Frontal cortex (tissue), 4 donors: Measurements from ENCODE around the gene SWT1. TPM values are rescaled to one million over a fixed set of nuclear protein-coding genes. Genes with fewer than 3 reads are reported as not detected.

Experiments used
- DNase-seq, 2 donors: peaks; one replicate each; pipeline ENCODE4 v3.0.0; 2012; ENCODE audit warnings: low spot score in 2 of 2
- FAIRE-seq: peaks from 2 replicates; lab custom pipeline; 2012; peaks lifted over from hg19 to GRCh38; lab: Jason Lieb, UNC
- total RNA-seq: library from RNA; depleted of rRNA; stranded (reverse); fragments of >200 nt; gene quantifications from one replicate; pipeline ENCODE4 v1.2.3, GENCODE V29; 2014
- donor health status: control.
- donor health status: control.
- donor health status: control.

Gene SWT1, protein sequence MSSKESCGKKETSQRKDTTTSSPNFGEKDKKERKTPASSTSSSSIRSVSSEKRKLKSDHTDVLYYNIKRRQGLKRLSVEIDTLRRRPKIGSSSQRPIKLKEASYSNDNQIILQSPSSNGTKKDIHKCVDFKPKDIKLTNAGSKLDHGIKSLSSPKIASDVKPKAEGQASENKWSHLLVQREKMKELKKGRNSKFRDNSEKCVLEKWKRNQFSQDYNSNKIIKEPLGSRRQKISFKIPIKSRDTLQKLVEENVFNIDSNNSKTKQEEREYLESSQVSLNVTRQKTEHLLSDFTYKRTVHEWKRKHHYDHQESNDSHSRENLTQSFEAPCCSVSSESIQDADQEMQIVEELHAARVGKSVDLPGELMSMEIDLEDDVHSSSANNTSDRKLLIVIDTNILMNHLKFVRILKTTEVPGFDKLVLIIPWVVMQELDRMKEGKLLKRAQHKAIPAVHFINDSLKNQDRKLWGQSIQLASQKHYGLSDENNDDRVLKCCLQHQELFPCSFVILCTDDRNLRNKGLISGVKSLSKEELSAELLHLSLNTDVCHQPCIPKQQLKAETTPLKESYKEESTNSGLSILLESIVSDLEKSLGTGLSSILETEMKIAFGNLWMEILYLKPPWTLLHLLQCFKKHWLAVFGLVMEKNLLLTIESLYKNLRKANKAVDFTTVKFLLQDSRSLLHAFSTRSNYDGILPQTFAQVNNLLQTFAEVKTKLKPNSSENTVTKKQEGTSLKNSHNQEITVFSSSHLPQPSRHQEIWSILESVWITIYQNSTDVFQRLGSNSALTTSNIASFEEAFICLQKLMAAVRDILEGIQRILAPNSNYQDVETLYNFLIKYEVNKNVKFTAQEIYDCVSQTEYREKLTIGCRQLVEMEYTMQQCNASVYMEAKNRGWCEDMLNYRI
- total RNA-seq: 59.5 TPM

DNA sequence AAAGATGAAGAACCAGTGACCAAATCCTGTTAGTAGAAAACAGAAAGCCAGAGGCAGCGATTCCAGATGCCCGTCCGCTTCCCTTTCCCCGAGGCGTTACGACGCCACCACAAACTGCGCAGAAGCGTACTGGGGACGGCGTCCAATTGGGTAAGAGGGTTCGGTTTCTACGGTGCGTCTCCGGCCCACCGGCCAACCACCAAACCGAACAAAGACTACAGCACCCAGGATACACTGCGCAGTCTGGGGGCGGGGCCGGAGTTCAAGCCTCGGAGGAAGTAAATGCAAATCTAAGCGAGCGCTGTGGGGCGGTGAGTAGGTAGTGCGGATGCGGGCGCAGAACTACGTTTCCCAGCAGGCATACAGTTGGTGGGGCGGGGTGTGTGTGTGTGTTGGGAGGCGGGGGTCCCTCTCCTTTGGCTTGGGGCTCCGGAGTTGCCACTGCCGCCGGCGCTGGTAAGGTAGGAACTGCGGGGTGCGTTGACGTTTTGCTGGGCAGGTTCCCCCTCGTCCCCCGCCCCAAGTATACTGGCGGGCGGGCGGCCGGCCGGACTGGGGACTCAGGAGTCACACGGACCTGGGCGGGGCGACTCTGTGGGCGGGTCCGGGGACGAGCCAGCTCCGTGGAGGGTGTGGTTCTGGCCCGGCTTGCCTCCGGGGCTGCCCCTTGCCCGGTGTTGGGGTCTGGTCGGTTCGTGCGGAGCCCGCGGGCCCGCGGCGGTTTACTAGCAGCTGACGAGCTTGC is at the start of gene SWT1, which contains the start of gene TRMT1L:
Gene SWT1, plus strand, starts transcription at position 314 of the 745 bp plus-strand sequence. CDS start 3,675 bp downstream, outside the sequence.
Gene TRMT1L, minus strand, starts transcription at position 100 of the 745 bp plus-strand sequence. CDS start 241 bp downstream, outside the sequence.
- DNase-seq (peak; percentile 89 to 90), FAIRE-seq (peak; percentile 63)

DNA sequence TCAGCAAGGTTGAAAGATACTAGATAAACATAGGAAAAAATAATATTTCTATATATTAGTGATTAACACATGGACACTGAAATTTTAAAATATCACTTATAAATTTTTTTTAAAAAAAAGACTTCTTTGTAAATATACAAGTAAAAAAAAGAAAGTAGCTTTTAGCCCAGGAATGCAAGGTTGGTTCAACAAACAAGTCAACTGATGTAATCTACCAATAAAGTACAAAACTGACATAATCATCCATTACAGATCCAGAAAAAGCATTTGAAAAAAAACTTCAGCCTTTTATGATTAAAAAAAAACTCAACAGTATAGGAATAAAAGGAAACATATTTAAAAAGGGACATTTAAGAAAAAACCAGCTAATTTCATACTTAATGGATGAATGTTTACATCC is 48.6 kb upstream of the SWT1 start:
- DNase-seq (no peak), FAIRE-seq (peak; percentile 57)

DNA sequence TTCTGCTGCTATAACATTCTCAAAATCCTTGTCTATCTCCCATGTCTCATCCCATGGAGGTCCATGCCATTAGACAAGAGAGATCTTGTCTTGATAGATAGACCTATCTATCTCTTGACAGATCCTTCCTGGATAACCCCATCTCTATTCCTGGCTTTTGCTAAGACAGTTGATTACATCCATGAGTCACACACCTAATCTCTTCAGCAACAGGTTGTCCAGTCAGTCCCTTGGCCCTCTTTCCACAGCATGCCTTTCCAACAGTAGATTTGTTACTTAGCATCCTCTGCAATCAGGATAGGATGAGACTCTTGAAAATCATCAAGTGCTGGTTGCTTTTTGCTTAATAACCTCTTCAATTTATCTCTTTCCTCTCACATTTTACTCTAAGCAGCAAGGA is 46.8 kb upstream of the SWT1 start:
- FAIRE-seq (no peak), DNase-seq (no peak)

DNA sequence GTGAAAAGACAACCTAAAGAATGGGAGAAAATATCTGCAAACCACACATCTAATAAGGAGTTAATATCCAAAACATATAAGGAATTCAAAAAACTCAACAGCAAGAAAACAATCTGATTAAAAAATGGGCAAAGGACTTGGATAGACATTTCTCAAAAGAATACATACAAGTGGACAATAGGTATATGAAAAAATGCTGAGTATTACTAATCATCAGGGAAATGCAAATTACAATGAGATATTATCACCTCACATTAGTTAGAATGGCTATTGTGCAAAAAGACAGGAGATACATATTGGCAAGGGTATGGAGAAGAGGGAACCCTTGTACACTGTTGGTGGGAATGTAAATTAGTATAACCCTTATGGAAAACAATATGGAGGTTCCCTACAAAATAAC is 45.1 kb upstream of the SWT1 start:
- FAIRE-seq: no peak
- DNase-seq: no peak

DNA sequence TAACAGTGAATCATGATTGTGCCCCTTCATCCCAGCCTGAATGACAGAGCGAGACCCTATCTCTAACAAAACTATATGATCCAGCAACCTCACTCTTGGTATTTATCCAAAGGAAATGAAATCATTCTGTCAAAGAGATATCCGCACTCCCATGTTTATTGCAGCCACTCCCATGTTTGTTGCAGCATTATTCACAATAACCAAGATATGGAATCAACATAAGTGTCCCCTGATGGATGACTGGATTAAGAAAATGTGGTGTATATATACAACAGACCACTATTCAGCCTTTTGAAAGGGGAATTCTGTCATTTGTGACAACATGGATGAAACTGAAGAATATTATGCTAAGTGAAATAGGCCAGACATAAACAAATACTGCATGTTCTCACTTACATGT is 44.6 kb upstream of the SWT1 start:
- DNase-seq: no peak
- FAIRE-seq: no peak

DNA sequence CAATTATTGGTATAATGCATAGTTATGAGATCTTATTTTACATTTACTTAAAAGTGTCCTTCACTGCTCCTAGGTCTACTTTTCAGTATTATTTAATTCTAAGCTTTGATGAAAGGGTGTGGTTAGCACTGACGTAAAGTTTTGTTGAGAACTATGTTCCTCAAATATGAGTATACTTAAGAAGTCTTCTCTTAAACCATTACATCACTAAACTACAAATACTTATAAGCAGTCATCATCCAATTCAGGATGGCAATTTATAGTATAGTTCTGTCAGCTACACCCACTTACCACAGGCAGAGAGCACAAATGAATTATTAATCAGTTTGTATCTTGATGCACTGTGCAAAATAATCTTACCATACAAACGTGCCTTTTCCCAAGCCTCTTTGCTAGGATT is 27.3 kb upstream of the SWT1 start:
- no peak for DNase-seq
- no peak for FAIRE-seq

DNA sequence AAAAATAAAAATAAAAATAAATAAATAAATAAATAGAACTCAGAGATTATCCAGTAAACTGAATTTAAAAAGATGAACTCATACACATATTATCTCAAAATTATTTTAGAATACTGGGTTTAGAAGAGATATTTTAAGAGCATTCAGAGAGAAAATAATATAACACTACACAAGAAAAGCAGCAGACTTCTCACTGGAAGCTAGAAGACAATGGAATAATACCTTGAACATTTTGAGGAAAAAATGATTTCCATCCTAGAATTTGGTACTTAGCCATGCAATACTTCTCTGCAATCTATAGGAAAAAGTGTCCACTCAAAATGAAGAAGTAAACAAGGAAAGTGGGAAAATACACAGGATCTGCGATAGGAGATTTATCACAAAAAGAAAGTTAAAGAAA is 24.4 kb upstream of the SWT1 start:
- FAIRE-seq (peak; percentile 74), DNase-seq (no peak)

DNA sequence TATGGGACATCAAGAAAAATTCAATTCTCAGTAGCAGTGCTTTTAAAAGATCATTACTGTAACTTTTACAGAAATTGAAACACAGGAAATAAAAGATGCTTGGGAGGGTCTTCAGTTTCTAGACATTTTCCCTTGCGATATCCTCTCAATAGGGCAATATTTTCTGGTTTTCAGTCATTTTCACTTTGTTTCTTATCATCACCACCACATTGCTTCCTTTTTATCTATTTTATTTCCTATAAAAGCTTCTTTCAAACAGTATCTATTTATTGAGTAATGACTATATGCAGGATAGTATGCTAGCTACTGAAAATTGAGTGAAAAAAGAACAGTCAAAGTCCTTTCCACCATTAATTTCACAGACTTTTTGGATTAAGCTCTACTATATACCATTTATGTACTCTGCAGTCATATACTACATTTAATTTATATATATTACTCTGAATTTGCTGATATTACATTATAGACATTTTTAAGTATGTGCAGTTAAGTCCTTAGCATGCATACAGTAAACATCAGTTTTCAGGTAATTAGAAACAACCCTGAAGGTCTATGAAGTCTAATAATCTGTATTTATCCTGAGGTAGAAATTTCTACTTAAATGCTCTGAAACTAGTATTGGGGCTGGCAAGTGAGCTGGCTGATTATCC is 18.9 kb upstream of the SWT1 start:
- no peak for DNase-seq
- no peak for FAIRE-seq

DNA sequence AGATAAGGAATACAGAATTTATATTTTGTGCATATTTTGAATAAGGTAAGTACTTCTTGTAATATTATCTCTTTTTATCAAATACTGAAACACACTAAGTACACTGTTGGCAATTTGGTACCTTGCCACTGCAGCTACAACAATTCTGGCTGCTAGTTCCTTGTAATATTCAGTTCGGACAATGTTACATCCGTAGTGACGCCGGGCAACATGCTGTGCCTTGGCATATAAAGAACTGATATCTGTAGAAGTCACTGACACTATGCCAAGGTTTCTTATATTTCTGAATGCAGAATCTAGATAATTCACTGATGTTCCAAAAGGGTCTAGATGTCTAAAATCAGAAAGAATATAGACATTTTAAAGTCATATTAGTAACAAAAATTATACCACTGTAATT is 17.7 kb upstream of the SWT1 start:
- DNase-seq (no peak), FAIRE-seq (no peak)

DNA sequence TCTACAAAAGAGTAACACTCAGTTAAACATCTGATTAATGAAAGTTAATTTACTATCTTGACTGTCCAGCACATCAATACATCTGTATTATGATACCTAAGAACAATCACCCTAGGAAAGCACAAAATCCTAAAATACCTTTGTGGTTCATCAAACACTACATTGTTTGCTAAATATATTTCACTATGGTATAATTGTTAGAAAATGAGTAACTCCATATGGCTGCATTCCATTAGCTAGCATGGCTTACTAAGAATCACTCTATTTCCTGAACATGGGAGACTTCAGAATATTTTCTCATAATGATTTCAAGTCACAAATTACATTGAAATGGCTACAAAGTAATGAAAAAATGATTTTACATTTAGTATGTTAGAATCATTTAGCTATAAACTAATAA is 12.7 kb upstream of the SWT1 start:
- DNase-seq (no peak), FAIRE-seq (no peak)

DNA sequence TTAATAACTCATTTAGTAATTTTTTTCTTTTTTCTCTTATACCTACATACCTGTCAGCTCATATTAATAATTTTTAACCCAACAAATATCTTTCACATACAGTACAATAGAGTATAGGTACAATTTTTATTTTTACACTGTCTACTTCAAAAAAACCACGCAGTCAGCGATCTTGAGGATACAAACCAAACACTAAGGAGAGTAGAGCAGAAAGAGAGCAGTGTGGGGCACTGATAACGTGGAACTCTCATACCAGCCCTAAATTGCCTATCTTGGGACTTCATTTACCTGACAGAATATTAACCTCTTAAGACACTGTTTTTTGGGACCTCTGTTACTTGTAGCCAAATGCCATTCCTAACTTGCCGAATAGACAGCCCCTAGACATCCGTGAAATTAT is 5.8 kb upstream of the SWT1 start:
- FAIRE-seq (no peak), DNase-seq (no peak)

DNA sequence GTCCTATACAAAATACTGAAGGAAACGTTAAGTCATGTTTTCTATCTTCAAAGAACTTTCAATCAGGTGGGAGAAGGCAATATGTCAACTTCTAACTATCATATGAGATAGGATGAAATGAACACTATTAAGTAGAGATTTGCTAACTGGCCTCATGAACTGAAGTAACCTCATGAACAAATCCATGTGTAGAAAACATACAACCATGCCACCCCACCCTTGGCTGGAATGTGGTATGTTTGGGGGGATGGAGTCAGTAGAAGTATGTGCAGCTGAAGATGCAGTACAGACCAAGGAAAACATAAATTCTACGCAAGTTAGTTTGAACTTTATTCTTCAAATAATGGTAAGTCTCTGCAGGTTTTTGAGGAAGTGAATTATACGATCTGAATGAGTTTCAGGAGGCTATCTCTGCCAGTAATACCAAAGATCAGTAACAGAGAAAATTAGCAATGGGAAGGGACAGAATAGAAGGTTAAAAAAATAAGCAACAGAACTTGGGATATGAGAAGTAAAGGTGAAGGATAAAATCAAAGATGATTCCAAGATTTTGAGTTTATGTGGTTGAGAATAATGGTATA is 4.7 kb upstream of the SWT1 start:
- no peak for FAIRE-seq
- DNase-seq: no peak

DNA sequence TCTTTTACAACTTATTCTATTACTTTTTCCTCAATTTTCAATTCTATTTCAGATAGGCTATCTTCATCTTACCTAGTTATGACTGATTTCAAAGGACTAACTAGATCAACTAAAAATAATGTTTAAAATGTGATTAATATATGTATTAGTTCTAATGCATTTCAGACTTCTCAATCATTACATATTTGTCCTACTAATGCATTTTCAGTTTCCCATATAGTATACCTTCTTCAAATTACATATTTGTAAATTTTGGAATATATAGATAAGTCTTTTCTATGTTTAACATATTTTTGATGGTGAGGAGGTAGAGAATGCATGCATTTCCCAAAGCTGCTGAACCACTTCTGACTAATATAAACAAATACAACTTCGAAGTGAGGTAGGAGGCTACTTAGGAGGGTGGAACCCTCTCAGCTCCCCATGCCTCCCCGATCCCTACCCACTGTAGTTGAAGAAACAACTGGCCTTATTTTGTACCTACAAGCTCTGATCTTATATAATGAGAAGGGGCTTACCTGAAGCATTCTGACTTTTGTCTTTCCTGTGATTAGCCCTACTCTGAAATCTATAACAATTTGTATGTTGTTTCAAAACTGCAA is 2.0 kb upstream of the SWT1 start:
- FAIRE-seq (no peak), DNase-seq (no peak)

DNA sequence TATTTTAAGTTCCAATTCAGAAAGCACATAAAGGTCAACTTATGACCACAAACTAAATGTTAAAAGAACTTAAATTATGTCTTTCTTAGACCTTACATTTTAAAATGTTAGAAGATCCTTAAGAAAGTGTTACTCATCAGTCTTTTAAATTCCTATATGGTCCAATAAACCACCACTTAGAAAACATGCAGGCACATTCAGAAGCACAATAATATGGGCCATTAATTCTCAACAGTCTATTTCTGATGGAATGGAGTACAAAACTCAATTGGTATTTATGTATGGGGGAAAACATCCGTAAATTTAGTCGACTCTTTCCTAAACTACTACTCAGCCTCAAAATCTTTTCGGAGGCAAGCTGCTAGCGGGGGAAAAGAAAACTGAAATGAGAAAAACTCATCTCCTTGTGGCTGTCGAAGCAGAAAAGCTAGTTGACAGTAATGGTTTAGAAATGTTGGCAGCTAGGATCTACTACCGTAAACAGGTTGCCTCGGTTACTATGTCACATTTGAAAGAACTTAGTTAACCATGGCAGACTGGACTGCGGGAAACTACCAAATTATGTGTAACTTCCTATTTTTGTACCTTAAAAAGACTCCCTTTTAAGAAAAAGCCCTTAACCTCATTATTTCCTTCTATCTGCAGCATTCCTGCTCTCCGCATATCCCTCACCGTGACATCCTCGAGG is 1.2 kb upstream of the SWT1 start:
- no peak for FAIRE-seq
- no peak for DNase-seq

DNA sequence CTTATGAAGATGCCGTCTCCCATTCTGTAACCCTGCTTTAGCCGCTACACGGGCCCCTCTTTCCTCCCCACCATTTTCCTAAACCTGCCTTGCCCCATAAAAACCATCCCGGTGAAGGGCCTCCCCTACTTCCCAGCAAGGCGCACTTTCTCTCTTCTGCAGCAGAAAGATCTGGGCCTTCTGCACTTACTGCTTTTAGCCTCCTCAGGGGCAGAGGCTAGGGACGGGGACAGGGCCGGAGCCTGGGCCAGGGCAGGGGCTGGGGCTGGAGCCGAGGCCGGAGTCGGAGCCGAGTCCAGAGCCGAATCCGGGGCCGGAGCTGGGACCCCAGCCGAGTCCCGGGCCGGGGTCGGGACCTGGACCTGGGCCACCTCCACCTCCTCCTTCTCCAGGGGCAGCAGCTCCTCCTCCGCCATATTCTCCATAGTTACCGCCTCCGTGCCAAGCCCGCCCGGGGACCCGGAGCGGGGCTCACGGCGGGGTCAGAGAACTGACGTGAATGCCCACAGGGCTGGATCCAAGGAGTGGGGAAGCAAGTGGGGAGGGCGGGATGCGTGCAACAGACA is 596 bp upstream of the SWT1 start:
- FAIRE-seq: no peak
- DNase-seq: peak in 1 of 2 donors; percentile 2

DNA sequence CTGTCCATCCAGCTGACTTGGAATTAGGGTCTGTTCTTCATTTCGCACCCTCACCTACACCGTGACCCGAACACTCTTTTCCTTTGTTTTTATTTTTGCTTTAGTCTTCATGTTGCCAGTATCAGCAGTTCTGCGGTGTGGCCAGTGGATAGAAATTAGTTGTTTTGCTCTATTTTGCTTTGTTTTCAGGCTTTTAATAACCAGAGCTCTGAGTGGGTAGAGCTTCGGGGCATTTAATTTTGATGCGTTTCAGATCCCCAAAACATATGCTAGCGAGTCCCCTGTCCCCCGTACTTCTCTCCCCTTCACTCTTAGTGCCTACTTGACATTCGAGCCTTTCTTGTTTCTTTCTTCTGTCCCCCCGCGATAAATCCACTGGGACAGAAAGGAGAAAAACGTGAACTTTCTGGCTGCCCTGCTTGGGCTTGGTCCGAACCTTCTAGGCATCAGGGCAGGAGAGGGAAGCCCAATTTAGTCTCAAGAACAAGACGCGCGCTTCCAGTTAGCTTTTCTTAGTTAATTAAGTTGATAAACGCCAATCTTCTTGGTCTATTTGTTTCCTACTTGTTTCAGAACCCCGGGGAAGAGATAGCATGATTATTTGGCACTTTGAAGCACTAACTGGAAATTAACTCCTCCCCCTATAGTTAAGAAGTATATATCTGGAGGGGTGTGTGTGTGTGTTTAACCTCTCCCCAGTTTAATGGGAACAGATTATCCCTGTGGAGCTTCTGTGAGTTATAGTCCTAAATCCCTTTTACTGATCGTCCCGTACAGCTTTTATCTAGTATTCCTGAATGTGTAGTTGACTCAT is 839 bp downstream of the SWT1 start:
- DNase-seq (no peak), FAIRE-seq (no peak)

DNA sequence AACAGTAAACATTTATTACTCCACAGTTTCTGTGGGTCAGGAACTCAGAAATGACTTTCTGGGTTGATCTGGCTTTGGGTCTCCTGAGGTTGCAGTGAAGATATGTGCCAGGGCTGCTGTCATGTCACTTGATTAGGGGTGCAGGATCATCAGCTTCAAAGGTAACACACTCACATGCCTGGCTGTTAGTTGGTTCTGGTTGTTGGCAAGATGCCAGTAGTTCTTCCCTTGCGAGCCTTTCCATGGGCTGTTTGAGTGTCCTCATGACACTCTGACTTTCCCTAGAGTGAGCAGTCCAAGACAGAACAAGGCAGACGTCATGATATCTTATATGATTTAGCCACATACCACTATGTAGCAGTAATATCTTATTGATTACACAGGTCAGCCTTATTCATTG is 1.8 kb downstream of the SWT1 start:
- FAIRE-seq: no peak

More for the DNA sequence above, 1.8 kb downstream of the SWT1 start:
- DNase-seq: no peak
